NT2/D1 (cell line): ENCODE data around the gene KRT72.

Experiments
- SUZ12 ChIP-seq: IDR thresholded peaks from 2 replicates; pipeline ENCODE4 v1.6.1; 2011; ENCODE audit not compliant: insufficient read length, insufficient read depth; ENCODE audit errors: extremely low read depth
- YY1 ChIP-seq: IDR thresholded peaks from 2 replicates; pipeline ENCODE4 v1.6.1; 2011; ENCODE audit not compliant: insufficient read length, insufficient read depth
- ZNF274 ChIP-seq: IDR thresholded peaks from 2 replicates; pipeline ENCODE4 v1.6.1; 2011; ENCODE audit warnings: mild to moderate bottlenecking, low read depth, low read length

- no peak for TF ChIP-seq SUZ12
- no peak for TF ChIP-seq YY1
- TF ChIP-seq ZNF274 = no peak
Observed at GRCh38 chr12:52564582-52564981, 36.7 kb downstream of the KRT72 start.
